ENCODE data around the gene CHPF.

CHPF gene

DNA sequence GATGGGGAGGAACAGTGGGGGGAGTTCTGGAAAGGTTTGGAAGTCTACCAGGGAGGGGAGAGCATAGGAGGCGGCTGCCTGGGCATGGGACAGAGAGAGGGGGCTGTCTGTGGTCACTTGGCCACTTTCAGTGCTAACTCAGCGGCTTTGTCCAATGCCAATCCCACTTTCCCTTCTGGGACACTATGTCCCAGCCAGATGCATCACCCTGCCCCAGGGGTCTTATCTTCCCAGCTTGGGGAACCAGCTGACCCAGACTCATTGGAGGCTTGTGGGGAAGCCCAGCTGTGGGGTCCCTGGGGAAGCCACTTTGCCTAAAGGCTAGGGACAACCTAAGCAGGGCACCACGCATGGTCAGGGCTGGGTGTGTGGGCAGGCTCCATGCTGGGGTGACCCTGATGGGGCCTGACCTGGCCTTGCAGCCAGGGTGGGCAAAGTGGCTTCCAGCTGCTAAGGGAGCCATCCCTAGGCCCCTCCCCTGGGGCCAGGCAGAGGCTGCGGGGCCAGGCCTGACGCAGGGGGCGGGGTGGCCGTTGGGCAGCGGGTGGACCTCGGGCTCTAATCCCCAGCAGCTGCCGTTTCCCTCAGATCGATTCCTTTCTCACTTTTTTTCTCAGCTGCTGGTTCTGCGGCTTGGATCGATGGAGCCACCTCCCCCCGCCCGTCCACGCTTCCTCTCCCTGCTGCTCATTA, 30.9 kb downstream of the CHPF start:
- Histone ChIP-seq H3K4me1 (ENCODE audit: control insufficient read depth in 1 of 2, insufficient read depth in 2 of 2, low read length in 2 of 2) (peaks cover 0 to 6% of the 10 kb centered on the region in 2 experiments), H4K8ac (ENCODE audit: low read depth, low read length) (no peak overlapping the region), H3K14ac (ENCODE audit: low read length) (no peak overlapping the region), H3K36me3 (ENCODE audit: control insufficient read depth in 1 of 2, insufficient read depth in 2 of 2, low read length in 2 of 2) (no peaks in the 10 kb centered on the region), H3K18ac (ENCODE audit: low read length) (no peak overlapping the region), H4K12ac (ENCODE audit: low read depth, low read length) (no peak overlapping the region), H3K27me3 (ENCODE audit: insufficient read depth, low read length) (peaks cover 27% of the 10 kb centered on the region), H3K23ac (ENCODE audit: low read length) (no peak overlapping the region), H3K79me1 (ENCODE audit: low read length) (no peaks in the 10 kb centered on the region), H2BK12ac (ENCODE audit: low read length) (no peak overlapping the region), H3K4me2 (ENCODE audit: low read length) (no peak overlapping the region), H2BK5ac (ENCODE audit: low read depth, low read length, poor library complexity) (no peak overlapping the region), H2BK120ac (ENCODE audit: insufficient read depth, low read length, poor library complexity) (no peak overlapping the region), H2AK5ac (ENCODE audit: low read length) (no peak overlapping the region), H3K27ac (ENCODE audit: low read depth, low read length) (no peak overlapping the region), H3K9ac (ENCODE audit: low read length) (no peak overlapping the region), H2AFZ (ENCODE audit: insufficient read depth, low read length, poor library complexity) (no peak overlapping the region), H3K4ac (ENCODE audit: low read depth, low read length) (no peak overlapping the region), H3K4me3 (ENCODE audit: low read depth, low read length) (no peak overlapping the region), H3K9me3 (ENCODE audit: insufficient read depth, low read depth, low read length) (peaks cover 11% of the 10 kb centered on the region), H4K91ac (ENCODE audit: low read depth, low read length) (no peak overlapping the region), H3K79me2 (ENCODE audit: control insufficient read depth, insufficient read depth, low read length, poor library complexity) (no peaks in the 10 kb centered on the region)
- no peak for DNase-seq
- no CpG with 5 or more reads among the region's 16 CpGs for WGBS (ENCODE audit: extremely low coverage, insufficient coverage, insufficient read length)

GRCh38 chr2:219511547-219512325, 31.9 kb downstream of the CHPF start:
- H3K4ac ChIP-seq (ENCODE audit: low read depth, low read length): no peak overlapping the region

DNA sequence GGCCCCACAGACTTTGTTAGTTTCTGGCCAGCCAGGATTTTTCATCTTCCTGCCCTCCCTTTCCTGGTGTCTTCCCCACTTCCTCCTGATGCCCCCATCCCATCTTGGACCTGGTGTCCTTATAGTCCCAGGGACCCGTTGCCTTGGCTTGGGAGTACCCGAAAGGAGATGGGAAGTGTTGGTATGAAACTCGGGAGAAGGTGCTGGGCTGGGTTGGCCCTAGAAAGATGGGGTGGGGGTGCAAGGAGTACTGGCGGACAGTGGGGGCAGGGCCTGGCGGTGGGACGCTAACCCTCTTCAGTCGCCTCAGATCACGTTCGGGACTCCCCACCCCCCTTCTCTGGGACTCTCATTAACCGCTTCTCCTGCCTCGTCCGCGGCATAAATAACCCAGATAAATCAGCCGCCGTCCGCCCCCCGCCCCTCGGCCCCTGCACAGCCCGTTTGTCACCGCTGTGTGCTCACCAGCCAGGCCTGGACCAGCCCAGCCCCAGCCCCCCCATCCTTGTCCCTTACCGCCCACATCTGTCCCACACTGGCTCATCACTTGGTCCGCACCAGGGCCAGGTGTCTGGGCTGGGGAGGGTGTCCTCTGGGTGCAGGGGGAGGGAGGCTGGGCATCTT, 33.0 kb downstream of the CHPF start:
- H3K27ac ChIP-seq (ENCODE audit: low read depth, low read length): no peak overlapping the region

More at GRCh38 chr2:219511547-219512325, 31.9 kb downstream of the CHPF start:
- Histone ChIP-seq H2BK120ac (ENCODE audit: insufficient read depth, low read length, poor library complexity) (no peak overlapping the region), H3K27me3 (ENCODE audit: insufficient read depth, low read length) (peaks cover 27% of the 10 kb centered on the region), H3K18ac (ENCODE audit: low read length) (no peak overlapping the region), H3K9ac (ENCODE audit: low read length) (no peak overlapping the region), H3K36me3 (ENCODE audit: control insufficient read depth in 1 of 2, insufficient read depth in 2 of 2, low read length in 2 of 2) (peaks cover 6 to 7% of the 10 kb centered on the region in 2 experiments), H3K14ac (ENCODE audit: low read length) (no peak overlapping the region), H2BK5ac (ENCODE audit: low read depth, low read length, poor library complexity) (no peak overlapping the region), H3K23ac (ENCODE audit: low read length) (no peak overlapping the region), H3K4me2 (ENCODE audit: low read length) (no peak overlapping the region), H2AK5ac (ENCODE audit: low read length) (no peak overlapping the region), H3K4me3 (ENCODE audit: low read depth, low read length) (no peak overlapping the region), H3K27ac (ENCODE audit: low read depth, low read length) (no peak overlapping the region), H4K12ac (ENCODE audit: low read depth, low read length) (no peak overlapping the region), H4K91ac (ENCODE audit: low read depth, low read length) (no peak overlapping the region), H2AFZ (ENCODE audit: insufficient read depth, low read length, poor library complexity) (no peak overlapping the region), H3K79me2 (ENCODE audit: control insufficient read depth, insufficient read depth, low read length, poor library complexity) (no peaks in the 10 kb centered on the region), H3K9me3 (ENCODE audit: insufficient read depth, low read depth, low read length) (peaks cover 11% of the 10 kb centered on the region), H3K4me1 (ENCODE audit: control insufficient read depth in 1 of 2, insufficient read depth in 2 of 2, low read length in 2 of 2) (peaks cover 0 to 6% of the 10 kb centered on the region in 2 experiments), H3K79me1 (ENCODE audit: low read length) (no peaks in the 10 kb centered on the region), H4K8ac (ENCODE audit: low read depth, low read length) (no peak overlapping the region), H2BK12ac (ENCODE audit: low read length) (no peak overlapping the region)
- no CpG with 5 or more reads among the region's 15 CpGs for WGBS (ENCODE audit: extremely low coverage, insufficient coverage, insufficient read length)
- DNase-seq: no peak

DNA sequence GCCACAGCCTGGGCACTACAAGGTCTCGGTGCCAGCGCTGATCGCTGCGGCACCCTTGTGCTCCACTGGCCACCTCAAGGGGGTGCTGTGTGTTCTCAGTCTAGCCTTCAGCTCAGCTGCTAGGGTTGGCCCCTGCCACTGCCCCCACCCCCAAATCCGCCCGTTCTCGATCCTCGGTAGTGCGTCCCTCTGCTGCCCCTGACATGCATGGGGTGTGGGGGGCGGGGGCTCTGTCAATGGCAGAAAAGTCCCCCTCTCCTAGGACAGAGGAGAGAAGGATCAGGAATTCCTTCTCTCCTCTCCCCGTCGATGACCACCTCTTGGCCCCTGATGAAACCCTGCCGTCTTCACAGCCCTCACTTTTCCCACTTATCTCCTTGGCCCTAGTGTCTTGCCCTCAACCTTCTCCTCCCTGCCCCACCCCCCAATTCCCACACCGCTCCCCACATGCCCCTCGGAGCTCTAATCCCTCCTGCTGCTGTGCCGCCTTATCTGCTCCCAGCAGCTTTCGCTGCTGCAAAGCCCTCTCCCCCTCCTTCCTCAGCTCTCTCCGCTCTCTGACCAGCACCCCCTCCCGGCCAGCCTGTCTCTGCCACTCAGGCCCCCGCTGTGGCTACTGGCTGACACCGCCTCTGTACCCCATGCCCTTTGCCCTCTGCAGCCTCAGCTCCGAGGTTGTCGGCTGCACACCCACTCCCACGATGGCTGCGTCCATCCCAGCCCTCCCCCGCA, 33.7 kb downstream of the CHPF start:
- WGBS (ENCODE audit: extremely low coverage, insufficient coverage, insufficient read length): no CpG with 5 or more reads among the region's 26 CpGs
- Histone ChIP-seq H3K14ac (ENCODE audit: low read length) (no peak overlapping the region), H4K8ac (ENCODE audit: low read depth, low read length) (no peak overlapping the region)

More for the DNA sequence above, 33.0 kb downstream of the CHPF start:
- WGBS (ENCODE audit: extremely low coverage, insufficient coverage, insufficient read length): no CpG with 5 or more reads among the region's 22 CpGs
- Histone ChIP-seq H3K14ac (ENCODE audit: low read length) (no peak overlapping the region), H3K27me3 (ENCODE audit: insufficient read depth, low read length) (peaks cover 25% of the 10 kb centered on the region), H3K79me1 (ENCODE audit: low read length) (no peaks in the 10 kb centered on the region), H3K4me3 (ENCODE audit: low read depth, low read length) (no peak overlapping the region), H4K12ac (ENCODE audit: low read depth, low read length) (no peak overlapping the region), H3K9ac (ENCODE audit: low read length) (no peak overlapping the region), H4K91ac (ENCODE audit: low read depth, low read length) (no peak overlapping the region), H3K4me1 (ENCODE audit: control insufficient read depth in 1 of 2, insufficient read depth in 2 of 2, low read length in 2 of 2) (peaks cover 0 to 6% of the 10 kb centered on the region in 2 experiments), H3K79me2 (ENCODE audit: control insufficient read depth, insufficient read depth, low read length, poor library complexity) (no peaks in the 10 kb centered on the region), H3K4me2 (ENCODE audit: low read length) (peak overlapping the region; percentile 68), H3K18ac (ENCODE audit: low read length) (no peak overlapping the region), H2BK120ac (ENCODE audit: insufficient read depth, low read length, poor library complexity) (no peak overlapping the region), H3K9me3 (ENCODE audit: insufficient read depth, low read depth, low read length) (peaks cover 5% of the 10 kb centered on the region), H4K8ac (ENCODE audit: low read depth, low read length) (no peak overlapping the region), H3K4ac (ENCODE audit: low read depth, low read length) (no peak overlapping the region), H2AK5ac (ENCODE audit: low read length) (no peak overlapping the region), H2BK5ac (ENCODE audit: low read depth, low read length, poor library complexity) (no peak overlapping the region), H3K23ac (ENCODE audit: low read length) (no peak overlapping the region), H2AFZ (ENCODE audit: insufficient read depth, low read length, poor library complexity) (no peak overlapping the region), H2BK12ac (ENCODE audit: low read length) (no peak overlapping the region), H3K36me3 (ENCODE audit: control insufficient read depth in 1 of 2, insufficient read depth in 2 of 2, low read length in 2 of 2) (peaks cover 17 to 19% of the 10 kb centered on the region in 2 experiments)
- DNase-seq: no peak

More for the DNA sequence above, 33.7 kb downstream of the CHPF start:
- H2BK5ac ChIP-seq (ENCODE audit: low read depth, low read length, poor library complexity): no peak overlapping the region
- H3K4me1 ChIP-seq (ENCODE audit: control insufficient read depth in 1 of 2, insufficient read depth in 2 of 2, low read length in 2 of 2): peaks cover 0 to 6% of the 10 kb centered on the region in 2 experiments
- no peak overlapping the region for H2BK120ac ChIP-seq (ENCODE audit: insufficient read depth, low read length, poor library complexity)
- peaks cover 24 to 25% of the 10 kb centered on the region in 2 experiments for H3K36me3 ChIP-seq (ENCODE audit: control insufficient read depth in 1 of 2, insufficient read depth in 2 of 2, low read length in 2 of 2)
- no peak overlapping the region for H3K9ac ChIP-seq (ENCODE audit: low read length)
- H3K4ac ChIP-seq (ENCODE audit: low read depth, low read length): no peak overlapping the region
- DNase-seq: peak in 1 of 2 donors; percentile 50
- H3K23ac ChIP-seq (ENCODE audit: low read length): no peak overlapping the region
- no peaks in the 10 kb centered on the region for H3K79me2 ChIP-seq (ENCODE audit: control insufficient read depth, insufficient read depth, low read length, poor library complexity)
- H4K91ac ChIP-seq (ENCODE audit: low read depth, low read length): no peak overlapping the region
- no peak overlapping the region for H2AFZ ChIP-seq (ENCODE audit: insufficient read depth, low read length, poor library complexity)
- H3K27ac ChIP-seq (ENCODE audit: low read depth, low read length): no peak overlapping the region
- no peak overlapping the region for H2BK12ac ChIP-seq (ENCODE audit: low read length)
- H2AK5ac ChIP-seq (ENCODE audit: low read length): no peak overlapping the region
- H3K9me3 ChIP-seq (ENCODE audit: insufficient read depth, low read depth, low read length): peaks cover 5% of the 10 kb centered on the region
- H3K27me3 ChIP-seq (ENCODE audit: insufficient read depth, low read length): peaks cover 22% of the 10 kb centered on the region
- H3K4me3 ChIP-seq (ENCODE audit: low read depth, low read length): no peak overlapping the region
- H3K18ac ChIP-seq (ENCODE audit: low read length): no peak overlapping the region
- H3K79me1 ChIP-seq (ENCODE audit: low read length): no peaks in the 10 kb centered on the region
- H4K12ac ChIP-seq (ENCODE audit: low read depth, low read length): no peak overlapping the region
- peak overlapping the region; percentile 68 for H3K4me2 ChIP-seq (ENCODE audit: low read length)
